Omental fat pad (tissue), 4 donors: ENCODE measurements around the gene SLC16A4. TPM values are rescaled to one million over a fixed set of nuclear protein-coding genes. Genes with fewer than 3 reads are reported as not detected.

Source experiments
- ATAC-seq: fragments of 150-250 bp; one replicate; pipeline ENCODE4 v1.9.1; 2016; ENCODE audit warnings: mild to moderate bottlenecking, moderate library complexity; ENCODE audit not compliant: low FRiP score
- DNase-seq: peaks from one replicate; pipeline ENCODE4 v3.0.0-alpha.2; 2019; ENCODE audit warnings: low spot score
- total RNA-seq, 4 donors: library from RNA; depleted of rRNA; stranded (reverse); fragments of >200 nt; gene quantifications; one replicate each; pipeline ENCODE4 v1.1.0, GENCODE V29; 2016
- TF ChIP-seq, protein P1 (sequence below), 3 donors: fragments of 450-650 bp; IDR thresholded peaks; one replicate each; pipeline ENCODE4 v1.5.1; 2016 to 2017; ENCODE audit warnings: antibody characterized with exemption in 3 of 3, mild to moderate bottlenecking in 3 of 3, moderate library complexity in 2 of 3

SLC16A4 gene
- total RNA-seq, 4 donors from 2014 or later, result 9.1 to 19.8 (median 9.7) TPM

DNA sequence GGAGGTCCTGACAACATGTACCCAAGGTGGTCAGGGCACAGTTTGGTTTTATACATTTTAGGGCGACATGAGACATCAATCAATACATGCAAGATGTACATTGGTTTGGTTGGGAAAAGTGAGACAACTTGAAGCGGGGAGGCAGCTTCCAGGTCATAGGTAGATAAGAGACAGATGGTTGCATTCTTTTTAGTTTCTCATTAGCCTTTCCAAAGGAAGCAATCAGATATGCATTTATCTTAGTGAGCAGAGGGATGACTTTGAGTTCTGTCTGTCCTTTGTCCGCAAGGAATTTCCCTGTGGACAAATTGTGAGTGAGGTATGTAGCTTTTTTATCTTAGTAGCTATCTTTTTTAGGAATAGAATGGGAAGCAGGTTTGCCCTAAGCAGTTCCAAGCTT lies 62.1 kb downstream of the SLC16A4 start:
- DNase-seq, result no peak
- TF ChIP-seq, protein P1, sequence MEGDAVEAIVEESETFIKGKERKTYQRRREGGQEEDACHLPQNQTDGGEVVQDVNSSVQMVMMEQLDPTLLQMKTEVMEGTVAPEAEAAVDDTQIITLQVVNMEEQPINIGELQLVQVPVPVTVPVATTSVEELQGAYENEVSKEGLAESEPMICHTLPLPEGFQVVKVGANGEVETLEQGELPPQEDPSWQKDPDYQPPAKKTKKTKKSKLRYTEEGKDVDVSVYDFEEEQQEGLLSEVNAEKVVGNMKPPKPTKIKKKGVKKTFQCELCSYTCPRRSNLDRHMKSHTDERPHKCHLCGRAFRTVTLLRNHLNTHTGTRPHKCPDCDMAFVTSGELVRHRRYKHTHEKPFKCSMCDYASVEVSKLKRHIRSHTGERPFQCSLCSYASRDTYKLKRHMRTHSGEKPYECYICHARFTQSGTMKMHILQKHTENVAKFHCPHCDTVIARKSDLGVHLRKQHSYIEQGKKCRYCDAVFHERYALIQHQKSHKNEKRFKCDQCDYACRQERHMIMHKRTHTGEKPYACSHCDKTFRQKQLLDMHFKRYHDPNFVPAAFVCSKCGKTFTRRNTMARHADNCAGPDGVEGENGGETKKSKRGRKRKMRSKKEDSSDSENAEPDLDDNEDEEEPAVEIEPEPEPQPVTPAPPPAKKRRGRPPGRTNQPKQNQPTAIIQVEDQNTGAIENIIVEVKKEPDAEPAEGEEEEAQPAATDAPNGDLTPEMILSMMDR (IDR thresholded peaks at IDR 0.05), result no peak
- no peak for ATAC-seq

DNA sequence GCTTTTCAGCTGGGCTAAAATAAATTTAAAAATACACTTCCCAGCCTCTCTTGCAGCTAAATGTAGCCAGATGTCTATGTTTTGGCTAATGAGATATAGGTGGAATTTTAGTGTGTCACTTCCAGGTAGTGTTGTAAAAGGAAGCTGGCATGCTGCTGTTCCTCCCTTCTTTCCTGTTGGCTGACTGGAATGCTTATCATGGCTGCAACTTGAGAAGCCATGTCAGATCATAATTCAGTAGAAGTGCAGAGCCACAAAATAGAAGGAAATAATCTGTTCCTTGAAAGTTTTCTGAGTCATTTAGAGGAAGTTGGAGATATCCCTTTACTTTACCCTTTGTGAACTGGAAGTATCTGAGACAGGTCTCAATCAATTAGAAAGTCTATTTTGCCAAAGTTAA lies 62.6 kb downstream of the SLC16A4 start:
- TF ChIP-seq, protein P1 (IDR thresholded peaks at IDR 0.05), result no peak
- ATAC-seq, result no peak
- DNase-seq, result no peak

DNA sequence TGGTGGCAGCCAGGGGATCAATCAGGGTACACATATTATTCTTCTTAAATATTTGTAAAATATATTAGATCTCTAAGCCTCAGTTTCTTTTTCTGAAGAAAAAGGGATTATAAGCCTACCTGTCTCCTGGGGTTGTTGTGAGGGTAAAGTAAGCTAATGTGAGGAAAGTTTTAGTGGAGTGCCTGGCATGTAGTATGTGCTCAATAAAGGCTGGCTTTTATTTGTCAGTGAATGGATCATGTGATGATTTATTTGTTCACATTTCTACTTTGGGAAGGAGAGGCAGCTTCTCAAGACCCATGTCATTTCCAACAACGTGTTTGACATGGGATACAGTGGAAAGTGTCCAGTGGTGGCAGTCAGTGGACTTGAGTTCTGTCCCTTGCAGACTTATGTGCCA lies 64.0 kb downstream of the SLC16A4 start:
- ATAC-seq, result no peak
- no peak for DNase-seq
- TF ChIP-seq, protein P1 (IDR thresholded peaks at IDR 0.05), result no peak

DNA sequence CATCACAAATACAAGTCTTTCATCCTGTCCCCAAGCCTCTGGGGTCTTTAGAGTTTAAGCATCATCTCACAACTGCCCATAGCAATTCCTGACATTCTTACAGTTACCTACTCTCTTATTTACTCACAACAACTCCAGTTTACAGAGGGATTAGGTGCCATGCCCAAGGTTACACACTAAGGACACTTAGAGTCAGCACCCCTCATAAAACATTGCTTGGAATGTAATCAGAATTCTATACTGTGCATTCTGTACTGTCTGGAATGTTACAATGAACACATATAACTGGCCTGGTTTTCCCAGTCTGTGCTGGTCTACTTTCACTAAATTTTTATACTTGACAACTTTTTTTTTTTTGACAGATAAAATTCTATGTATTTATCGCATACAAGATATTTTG lies 66.2 kb downstream of the SLC16A4 start:
- DNase-seq, result no peak
- no peak for ATAC-seq
- TF ChIP-seq, protein P1 (IDR thresholded peaks at IDR 0.05), result no peak

DNA sequence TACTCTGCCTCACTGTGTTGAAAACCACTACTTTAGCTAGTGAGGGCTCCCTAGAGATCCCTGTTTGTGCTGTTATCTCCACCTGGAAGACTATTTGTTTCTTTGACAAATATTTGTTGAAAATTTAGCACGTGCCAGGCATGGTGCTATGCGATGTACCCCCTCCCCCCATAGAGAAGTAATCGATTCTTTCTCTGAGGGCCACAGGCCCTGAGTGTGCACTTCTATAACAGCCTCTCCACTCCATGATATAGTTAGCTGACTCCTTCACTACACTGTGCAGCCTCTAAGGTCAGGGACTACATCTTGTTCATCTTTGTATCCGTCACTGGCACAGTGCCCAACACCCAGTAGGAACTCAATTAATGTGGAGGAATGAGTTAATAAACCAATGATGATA lies 69.0 kb downstream of the SLC16A4 start:
- TF ChIP-seq, protein P1 (IDR thresholded peaks at IDR 0.05), result no peak
- ATAC-seq (no peak), DNase-seq (no peak)

DNA sequence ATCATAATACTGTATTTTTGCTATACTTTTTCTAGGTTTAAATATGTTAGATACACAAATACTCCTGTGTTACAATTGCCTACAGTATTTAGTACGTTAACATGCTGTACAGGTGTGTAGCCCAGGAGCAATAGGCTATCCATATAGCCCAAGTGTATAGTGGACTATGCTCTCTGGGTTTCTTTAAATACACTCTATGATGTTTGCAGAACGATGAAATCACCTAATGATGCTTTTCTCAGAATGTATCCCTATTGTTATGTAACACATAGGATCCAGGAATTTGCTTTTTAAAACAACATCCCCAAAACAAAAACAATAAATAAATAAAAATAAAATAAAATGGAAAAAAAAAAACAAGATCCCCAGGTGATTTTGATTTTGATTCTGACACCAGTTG lies 69.8 kb downstream of the SLC16A4 start:
- DNase-seq (no peak), ATAC-seq (no peak)
- TF ChIP-seq, protein P1 (IDR thresholded peaks at IDR 0.05), result no peak

DNA sequence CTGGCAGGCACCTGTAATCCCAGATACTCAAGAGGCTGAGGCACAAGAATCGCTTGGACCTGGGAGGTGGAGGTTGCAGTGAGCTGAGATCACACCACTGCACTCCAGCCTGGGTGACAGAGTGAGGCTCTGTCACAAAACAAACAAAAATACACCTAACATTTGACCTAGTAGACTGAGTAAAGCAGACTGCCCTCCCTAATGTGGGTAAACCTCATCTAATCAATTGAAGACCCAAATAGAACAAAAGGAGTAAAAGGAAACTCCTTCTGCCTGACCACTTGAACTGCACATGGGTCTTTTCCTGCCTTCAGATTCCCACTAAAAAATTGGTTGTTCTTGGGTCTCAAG lies 70.7 kb downstream of the SLC16A4 start:
- DNase-seq, result no peak
- TF ChIP-seq, protein P1 (IDR thresholded peaks at IDR 0.05), result no peak
- ATAC-seq, result no peak
